HL-60 (cell line): ENCODE data around the gene ADCYAP1R1.

ENCODE experiments used
- DNase-seq, 2 experiments: peaks; one replicate each; pipeline ENCODE4 v3.0.0-alpha.2; 2010 to 2020; ENCODE audit warnings: low read depth in 1 of 2, low spot score in 1 of 2
- H3K27ac ChIP-seq: fragments of 250-450 bp; sonication (Bioruptor Pico); replicated peaks from 2 replicates; pipeline ENCODE4 v1.5.1; 2020; ENCODE audit warnings: mild to moderate bottlenecking, moderate library complexity
- H3K27me3 ChIP-seq: fragments of 250-450 bp; sonication (Bioruptor Pico); 2 replicates; pipeline ENCODE4 v1.5.1; 2021; ENCODE audit warnings: mild to moderate bottlenecking, moderate library complexity; ENCODE audit not compliant: insufficient read depth, poor library complexity, severe bottlenecking
- H3K4me3 ChIP-seq: replicated peaks from 2 replicates; pipeline ENCODE4 v1.5.1; 2011; ENCODE audit warnings: mild to moderate bottlenecking, control low read depth, low read length; ENCODE audit not compliant: insufficient read depth
- GABPA ChIP-seq: IDR thresholded peaks from 2 replicates; pipeline ENCODE4 v1.6.1; 2012; ENCODE audit warnings: low read depth
- POLR2AphosphoS5 ChIP-seq: IDR thresholded peaks from 2 replicates; pipeline ENCODE4 v1.6.1; 2012; ENCODE audit warnings: low read depth
- SPI1 ChIP-seq: IDR thresholded peaks from 2 replicates; pipeline ENCODE4 v1.6.1; 2012; ENCODE audit warnings: low read depth, mild to moderate bottlenecking, borderline replicate concordance
- TF ChIP-seq, protein P1 (sequence below): IDR thresholded peaks from 2 replicates; pipeline ENCODE4 v1.6.1; 2012; ENCODE audit warnings: low read depth; ENCODE audit not compliant: insufficient replicate concordance
- TF ChIP-seq, protein P2 (sequence below): IDR thresholded peaks from one replicate; pipeline ENCODE4 v1.5.1; 2011; ENCODE audit warnings: low read length, control low read depth, inconsistent platforms; ENCODE audit not compliant: insufficient read depth

The ADCYAP1R1 gene

DNA sequence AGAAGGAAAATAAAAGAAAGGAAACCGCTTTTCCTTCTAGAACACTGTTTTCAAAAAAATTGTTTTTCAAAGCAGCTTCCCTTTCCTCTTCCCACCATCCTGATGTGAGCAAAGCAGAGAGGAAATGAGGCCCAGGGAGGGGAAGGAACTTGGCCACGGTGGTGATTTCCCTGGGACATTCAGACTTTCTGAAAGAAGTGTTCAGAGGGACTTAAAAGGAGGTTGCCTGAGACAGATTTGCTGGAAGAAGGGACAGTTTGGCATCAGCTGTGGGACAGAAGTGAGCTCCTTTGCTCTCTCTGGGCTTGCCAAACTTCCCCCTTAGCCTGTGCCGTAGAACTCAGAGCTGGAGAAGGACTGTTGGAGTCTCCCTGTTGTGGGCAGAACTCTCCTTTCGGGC, 30.3 kb downstream of the ADCYAP1R1 start:
- Histone ChIP-seq H3K4me3 (no peak overlapping the region), H3K27me3 (peaks cover 8% of the 10 kb centered on the region), H3K27ac (no peak overlapping the region)
- DNase-seq, result no peak
- TF ChIP-seq, protein P1, sequence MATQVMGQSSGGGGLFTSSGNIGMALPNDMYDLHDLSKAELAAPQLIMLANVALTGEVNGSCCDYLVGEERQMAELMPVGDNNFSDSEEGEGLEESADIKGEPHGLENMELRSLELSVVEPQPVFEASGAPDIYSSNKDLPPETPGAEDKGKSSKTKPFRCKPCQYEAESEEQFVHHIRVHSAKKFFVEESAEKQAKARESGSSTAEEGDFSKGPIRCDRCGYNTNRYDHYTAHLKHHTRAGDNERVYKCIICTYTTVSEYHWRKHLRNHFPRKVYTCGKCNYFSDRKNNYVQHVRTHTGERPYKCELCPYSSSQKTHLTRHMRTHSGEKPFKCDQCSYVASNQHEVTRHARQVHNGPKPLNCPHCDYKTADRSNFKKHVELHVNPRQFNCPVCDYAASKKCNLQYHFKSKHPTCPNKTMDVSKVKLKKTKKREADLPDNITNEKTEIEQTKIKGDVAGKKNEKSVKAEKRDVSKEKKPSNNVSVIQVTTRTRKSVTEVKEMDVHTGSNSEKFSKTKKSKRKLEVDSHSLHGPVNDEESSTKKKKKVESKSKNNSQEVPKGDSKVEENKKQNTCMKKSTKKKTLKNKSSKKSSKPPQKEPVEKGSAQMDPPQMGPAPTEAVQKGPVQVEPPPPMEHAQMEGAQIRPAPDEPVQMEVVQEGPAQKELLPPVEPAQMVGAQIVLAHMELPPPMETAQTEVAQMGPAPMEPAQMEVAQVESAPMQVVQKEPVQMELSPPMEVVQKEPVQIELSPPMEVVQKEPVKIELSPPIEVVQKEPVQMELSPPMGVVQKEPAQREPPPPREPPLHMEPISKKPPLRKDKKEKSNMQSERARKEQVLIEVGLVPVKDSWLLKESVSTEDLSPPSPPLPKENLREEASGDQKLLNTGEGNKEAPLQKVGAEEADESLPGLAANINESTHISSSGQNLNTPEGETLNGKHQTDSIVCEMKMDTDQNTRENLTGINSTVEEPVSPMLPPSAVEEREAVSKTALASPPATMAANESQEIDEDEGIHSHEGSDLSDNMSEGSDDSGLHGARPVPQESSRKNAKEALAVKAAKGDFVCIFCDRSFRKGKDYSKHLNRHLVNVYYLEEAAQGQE, result no peak
- no peak for TF ChIP-seq GABPA
- TF ChIP-seq POLR2AphosphoS5, result no peak
- TF ChIP-seq SPI1, result no peak
- TF ChIP-seq, protein P2, sequence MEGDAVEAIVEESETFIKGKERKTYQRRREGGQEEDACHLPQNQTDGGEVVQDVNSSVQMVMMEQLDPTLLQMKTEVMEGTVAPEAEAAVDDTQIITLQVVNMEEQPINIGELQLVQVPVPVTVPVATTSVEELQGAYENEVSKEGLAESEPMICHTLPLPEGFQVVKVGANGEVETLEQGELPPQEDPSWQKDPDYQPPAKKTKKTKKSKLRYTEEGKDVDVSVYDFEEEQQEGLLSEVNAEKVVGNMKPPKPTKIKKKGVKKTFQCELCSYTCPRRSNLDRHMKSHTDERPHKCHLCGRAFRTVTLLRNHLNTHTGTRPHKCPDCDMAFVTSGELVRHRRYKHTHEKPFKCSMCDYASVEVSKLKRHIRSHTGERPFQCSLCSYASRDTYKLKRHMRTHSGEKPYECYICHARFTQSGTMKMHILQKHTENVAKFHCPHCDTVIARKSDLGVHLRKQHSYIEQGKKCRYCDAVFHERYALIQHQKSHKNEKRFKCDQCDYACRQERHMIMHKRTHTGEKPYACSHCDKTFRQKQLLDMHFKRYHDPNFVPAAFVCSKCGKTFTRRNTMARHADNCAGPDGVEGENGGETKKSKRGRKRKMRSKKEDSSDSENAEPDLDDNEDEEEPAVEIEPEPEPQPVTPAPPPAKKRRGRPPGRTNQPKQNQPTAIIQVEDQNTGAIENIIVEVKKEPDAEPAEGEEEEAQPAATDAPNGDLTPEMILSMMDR, result no peak

DNA sequence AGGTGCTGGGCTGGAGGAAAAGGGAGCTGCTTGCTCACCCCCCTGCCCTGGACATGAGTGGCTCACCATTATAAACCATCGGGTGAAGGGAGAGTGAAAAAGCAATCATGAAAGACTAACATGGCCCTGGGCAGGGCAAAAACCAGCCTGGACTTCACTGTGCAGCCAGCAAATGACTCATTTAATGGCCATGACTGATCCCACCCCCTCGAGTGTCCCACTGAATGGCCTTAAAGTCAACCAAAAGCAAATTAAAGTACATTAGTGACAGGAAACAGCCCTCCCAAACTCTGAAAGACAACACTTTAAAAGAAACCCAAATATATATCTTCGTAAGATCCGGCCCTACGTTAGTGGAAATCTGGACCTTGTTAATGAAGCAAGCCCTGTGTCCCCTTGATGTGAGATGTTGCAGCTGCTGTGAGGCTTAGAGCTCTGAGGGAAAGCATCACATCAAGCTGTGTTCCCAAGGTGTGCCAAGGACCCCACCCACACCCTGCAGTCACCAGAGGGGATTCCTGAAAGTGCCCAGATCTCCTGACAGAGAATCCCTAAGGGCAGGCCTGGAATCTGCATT, 31.2 kb downstream of the ADCYAP1R1 start:
- TF ChIP-seq POLR2AphosphoS5 (no peak), SPI1 (no peak)
- no peak for DNase-seq
- Histone ChIP-seq H3K27me3 (peaks cover 8% of the 10 kb centered on the region), H3K27ac (no peak overlapping the region), H3K4me3 (no peak overlapping the region)

DNA sequence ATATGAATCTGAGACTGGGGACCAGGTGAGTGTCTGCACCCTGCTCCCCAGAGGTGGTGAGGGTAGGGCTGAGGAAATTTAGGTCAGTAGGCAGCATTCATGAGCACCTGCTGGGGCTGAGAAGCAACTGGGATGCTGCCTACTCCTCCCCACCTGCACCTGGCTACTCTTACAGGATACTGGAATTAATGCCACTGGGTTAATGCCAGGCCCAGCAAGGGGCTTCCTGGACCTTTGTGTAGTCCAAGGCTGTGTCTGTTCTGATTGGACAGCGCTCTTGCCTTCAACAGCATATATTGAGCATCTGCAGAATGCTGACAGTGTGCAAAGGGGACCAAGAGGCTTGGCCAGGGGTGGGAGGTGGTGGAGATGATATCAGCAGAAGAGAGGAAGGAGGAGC, 32.1 kb downstream of the ADCYAP1R1 start:
- no peak for DNase-seq

DNA sequence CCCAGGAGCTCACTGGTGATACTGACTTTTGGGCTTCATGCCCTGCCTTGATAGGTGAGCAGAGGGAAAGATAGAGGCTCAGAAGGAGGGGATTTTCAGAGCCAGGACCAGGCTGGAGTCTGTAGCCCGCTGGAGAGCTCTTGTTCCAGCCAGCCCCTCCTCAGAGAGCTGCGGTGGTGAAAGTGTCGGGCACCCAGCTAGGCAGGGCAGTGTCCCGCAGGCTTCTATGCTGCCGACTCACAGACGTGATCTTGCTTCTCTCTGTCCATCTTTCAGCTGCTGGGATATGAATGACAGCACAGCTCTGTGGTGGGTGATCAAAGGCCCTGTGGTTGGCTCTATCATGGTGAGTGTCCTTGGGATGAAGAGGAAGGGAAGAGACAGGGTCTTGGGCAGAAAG, 35.2 kb downstream of the ADCYAP1R1 start:
- TF ChIP-seq SPI1 (no peak), GABPA (no peak), POLR2AphosphoS5 (no peak)
- TF ChIP-seq, protein P1, result no peak
- Histone ChIP-seq H3K27ac (no peak overlapping the region), H3K27me3 (peaks cover 6% of the 10 kb centered on the region), H3K4me3 (no peak overlapping the region)
- no peak for DNase-seq

More for the DNA sequence above, 32.1 kb downstream of the ADCYAP1R1 start:
- Histone ChIP-seq H3K4me3 (no peak overlapping the region), H3K27ac (no peak overlapping the region), H3K27me3 (peaks cover 8% of the 10 kb centered on the region)
- TF ChIP-seq, protein P2, result no peak
- TF ChIP-seq POLR2AphosphoS5, result no peak
- TF ChIP-seq, protein P1, result no peak
- no peak for TF ChIP-seq SPI1
